GM12873 (cell line): ENCODE data around the gene HLA-C.
A peak's percentile ranks its signal among the peaks of the same experiment; 100 is the strongest.

Experiments
- CTCF ChIP-seq: IDR thresholded peaks from 2 replicates; pipeline ENCODE4 v1.5.1; 2012; ENCODE audit warnings: low read depth, mild to moderate bottlenecking, moderate library complexity, low read length, control low read depth; ENCODE audit not compliant: insufficient read depth; ENCODE audit errors: missing control alignments

The HLA-C gene

DNA sequence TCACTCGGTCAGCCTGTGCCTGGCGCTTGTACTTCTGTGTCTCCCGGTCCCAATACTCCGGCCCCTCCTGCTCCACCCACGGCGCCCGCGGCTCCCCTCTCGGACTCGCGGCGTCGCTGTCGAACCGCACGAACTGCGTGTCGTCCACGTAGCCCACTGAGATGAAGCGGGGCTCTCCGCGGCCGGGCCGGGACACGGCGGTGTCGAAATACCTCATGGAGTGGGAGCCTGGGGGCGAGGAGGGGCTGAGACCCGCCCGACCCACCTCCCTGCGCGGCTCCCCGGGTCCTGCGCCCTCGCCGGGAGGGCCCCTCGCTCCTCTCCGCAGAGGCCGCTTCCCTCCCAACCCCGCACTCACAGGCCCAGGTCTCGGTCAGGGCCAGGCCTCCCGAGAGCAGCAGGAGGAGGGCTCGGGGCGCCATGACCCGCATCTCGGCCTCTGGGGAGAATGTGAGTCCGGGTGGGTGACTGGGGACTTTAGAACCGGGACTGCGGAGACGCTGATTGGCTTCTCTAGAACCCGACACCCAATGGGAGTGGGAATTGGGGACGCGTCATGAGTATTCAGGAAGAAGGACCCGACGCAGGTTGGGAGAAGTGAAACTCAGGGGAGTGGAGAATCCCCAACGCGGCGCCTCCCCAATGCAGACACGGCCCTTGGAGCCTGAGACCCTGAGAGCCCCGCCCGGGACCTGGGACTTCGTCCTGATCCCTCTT lies at the start of gene HLA-C:
HLA-C (minus strand) TSS at position 452 of the 717 bp plus-strand sequence; CDS start at position 431, 21 bp downstream.
- TF ChIP-seq CTCF, result peak; percentile 21

DNA sequence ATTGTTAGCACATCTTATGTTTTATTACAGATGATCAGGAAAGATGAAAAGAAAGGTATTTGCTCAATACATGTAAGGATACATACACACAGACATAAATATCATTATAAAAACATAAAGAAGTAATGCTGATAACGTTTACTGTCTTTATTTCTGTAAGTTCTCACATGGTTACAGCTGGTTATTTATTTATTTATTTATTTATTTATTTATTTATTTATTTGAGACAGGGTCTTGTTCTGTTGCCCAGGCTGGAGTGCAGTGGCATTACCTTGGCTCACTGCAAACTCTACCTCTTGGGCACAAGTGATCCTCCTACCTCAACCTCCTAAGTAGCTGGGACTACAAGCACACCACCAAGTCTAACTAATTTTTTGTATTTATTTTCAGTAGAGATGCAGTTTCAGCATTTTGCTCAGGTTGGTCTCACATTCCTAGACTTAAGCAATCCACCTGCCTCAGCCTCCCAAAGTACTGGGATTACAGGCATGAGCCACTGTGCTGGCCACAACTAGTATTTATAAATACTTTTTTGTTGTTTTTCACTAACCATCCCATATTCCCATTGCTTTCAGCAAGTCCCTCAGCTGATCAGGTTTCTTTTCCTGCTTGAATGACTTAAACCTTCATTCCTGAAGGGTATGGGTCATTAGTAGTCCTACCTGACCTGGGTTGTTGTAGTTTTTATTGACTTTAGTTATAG lies 49.3 kb upstream of the HLA-C start:
- no peak for TF ChIP-seq CTCF

GRCh38 chr6:31317036-31317435 lies 45.1 kb upstream of the HLA-C start:
- TF ChIP-seq CTCF, result no peak

DNA sequence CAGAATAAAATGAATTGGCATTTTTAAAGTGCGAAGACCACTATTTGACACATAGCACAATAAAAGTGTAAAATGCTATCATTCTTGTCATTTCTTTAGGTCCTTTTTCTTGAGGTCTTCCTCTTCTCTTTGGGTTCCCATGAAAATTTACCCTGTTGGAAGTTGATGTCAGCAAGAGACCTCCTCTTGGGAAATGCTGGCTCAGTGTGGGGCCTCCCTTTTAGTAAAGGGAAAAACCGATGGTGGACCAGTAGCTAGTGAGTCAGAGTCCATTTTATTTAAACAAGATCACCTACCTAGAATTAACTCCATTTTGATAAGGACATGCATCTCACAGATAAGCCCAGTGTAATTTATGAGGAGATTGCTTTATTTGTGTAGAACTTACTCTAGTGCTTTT lies 37.7 kb upstream of the HLA-C start:
- TF ChIP-seq CTCF, result no peak

DNA sequence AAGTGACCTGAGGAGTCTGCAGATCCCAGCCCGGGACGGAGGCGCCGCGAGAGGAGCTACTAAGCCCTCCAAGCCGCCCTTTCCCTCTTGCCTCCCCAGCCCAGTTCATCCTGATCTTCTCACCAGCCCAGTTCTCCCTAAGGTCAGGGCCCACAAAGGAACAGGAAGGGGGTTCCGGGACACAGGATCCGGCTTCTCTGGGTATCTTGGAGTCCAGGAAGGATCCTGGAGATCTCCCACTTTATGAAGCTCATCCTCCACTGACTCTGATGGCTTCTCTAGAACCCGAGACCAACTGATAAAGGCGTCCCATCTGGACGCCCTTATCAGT lies 36.9 kb upstream of the HLA-C start:
- TF ChIP-seq CTCF, result no peak

DNA sequence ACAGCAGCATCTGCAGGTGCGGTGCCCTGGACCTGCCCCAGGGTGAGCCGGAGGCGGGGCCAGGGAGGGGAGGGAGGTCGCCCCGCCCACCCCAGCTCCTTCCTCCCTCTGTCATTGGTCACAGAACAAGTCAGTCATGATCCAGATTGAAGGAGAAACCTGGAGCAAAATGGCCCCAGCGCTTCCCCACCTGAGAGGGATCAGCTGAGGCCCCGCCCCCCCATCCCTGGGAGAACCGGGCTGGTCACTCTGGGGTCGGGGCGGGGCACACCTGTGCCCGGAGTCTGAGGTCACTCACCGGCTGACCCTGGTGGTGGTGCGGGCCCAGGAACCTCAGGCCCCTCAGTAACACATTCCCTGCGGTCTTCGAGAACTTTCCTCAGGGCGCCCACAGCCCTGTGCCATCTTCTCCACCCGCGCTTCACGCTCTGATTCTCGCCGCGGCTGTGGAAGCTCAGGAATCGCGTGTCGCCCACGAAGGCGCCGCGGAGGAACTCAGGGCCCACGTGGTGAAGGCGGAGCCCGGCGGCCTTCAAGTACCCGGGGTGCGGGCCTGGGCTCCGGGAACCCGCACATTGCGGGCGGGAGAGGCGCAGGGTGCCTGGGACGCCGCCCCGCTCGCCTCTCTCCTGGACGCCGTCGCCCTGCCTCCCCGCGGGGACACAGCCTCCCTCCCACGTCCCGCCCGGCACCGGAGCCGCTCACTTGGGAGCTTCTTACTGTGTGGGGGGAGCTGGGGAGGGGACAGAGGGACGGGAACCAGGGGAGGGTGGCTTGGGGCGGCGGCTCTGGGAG lies 36.4 kb upstream of the HLA-C start:
- no peak for TF ChIP-seq CTCF

DNA sequence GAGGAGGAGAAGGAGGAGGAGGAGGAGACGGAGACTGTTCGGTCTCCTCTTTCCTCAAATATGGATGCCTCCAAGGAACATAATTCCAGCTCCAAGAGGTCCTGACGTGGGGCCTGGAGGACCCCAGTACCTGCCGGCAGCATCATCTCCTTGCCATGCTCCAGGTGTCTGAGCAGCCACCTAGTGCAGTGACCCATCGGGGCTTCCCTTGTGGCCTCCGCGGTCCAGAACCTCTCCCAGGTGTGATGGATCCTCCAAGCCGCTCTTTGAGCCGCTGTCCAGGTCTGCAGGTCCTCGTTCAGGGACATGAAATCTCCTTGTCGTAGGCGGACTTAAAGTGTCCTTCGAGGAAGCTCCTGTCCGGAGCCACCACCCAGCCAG lies 35.8 kb upstream of the HLA-C start:
- TF ChIP-seq CTCF, result no peak
